ENCODE results near the gene CREB3L4.
"Not testable (repeated sequence)": the region's sequence is repeated elsewhere in the genome, so short reads cannot be mapped to it uniquely, and the experiment has no call there.

CREB3L4 gene

GRCh38 chr1:153959454-153959853 lies 8.2 kb upstream of the CREB3L4 start:
- no peak for DNase-seq (ENCODE audit: low read depth)

- no peak for DNase-seq (ENCODE audit: low read depth)
Observed at GRCh38 chr1:153960206-153960605, 7.5 kb upstream of the CREB3L4 start.

GRCh38 chr1:153961421-153961820 lies 6.3 kb upstream of the CREB3L4 start:
- DNase-seq (ENCODE audit: low read depth) = no peak

- DNase-seq (ENCODE audit: low read depth) = no peak
Observed at GRCh38 chr1:153962088-153963029, 5.3 kb upstream of the CREB3L4 start.

GRCh38 chr1:153963030-153963849 lies 4.5 kb upstream of the CREB3L4 start, which contains the start of gene SLC39A1:
TSS of gene SLC39A1 (minus strand) at chr1:153963537. CDS start at chr1:153962715, 822 bp downstream.
- DNase-seq (ENCODE audit: low read depth) = peak; percentile 95

GRCh38 chr1:153963850-153964331 lies 3.8 kb upstream of the CREB3L4 start:
- no peak for DNase-seq (ENCODE audit: low read depth)

- DNase-seq (ENCODE audit: low read depth) = no peak
Observed at GRCh38 chr1:153968000-153968363, 280 bp downstream of the CREB3L4 start.

GRCh38 chr1:153968408-153968807 lies 706 bp downstream of the CREB3L4 start:
- no peak for DNase-seq (ENCODE audit: low read depth)

- no peak for DNase-seq (ENCODE audit: low read depth)
Observed at GRCh38 chr1:153968972-153969371, 1.3 kb downstream of the CREB3L4 start.

GRCh38 chr1:153970346-153970745 lies 2.6 kb downstream of the CREB3L4 start:
- DNase-seq (ENCODE audit: low read depth) = no peak

GRCh38 chr1:153973071-153973470 lies 5.4 kb downstream of the CREB3L4 start:
- DNase-seq (ENCODE audit: low read depth) = no peak

GRCh38 chr1:153973525-153973924 lies 5.8 kb downstream of the CREB3L4 start:
- DNase-seq (ENCODE audit: low read depth) = no peak

GRCh38 chr1:153976819-153977249 lies 9.1 kb downstream of the CREB3L4 start:
- DNase-seq (ENCODE audit: low read depth) = no peak

- DNase-seq (ENCODE audit: low read depth) = peak; percentile 79
Observed at GRCh38 chr1:153977250-153978240, 9.8 kb downstream of the CREB3L4 start, which contains the start of gene JTB. TSS of gene JTB (minus strand) at chr1:153977674. CDS start at chr1:153977252, 422 bp downstream.

- no peak for DNase-seq (ENCODE audit: low read depth)
Observed at GRCh38 chr1:153978274-153978909, 10.7 kb downstream of the CREB3L4 start.

GRCh38 chr1:153979091-153979490 lies 11.4 kb downstream of the CREB3L4 start:
- not testable (repeated sequence) for DNase-seq (ENCODE audit: low read depth)

GRCh38 chr1:153981735-153982134 lies 14.0 kb downstream of the CREB3L4 start:
- not testable (repeated sequence) for DNase-seq (ENCODE audit: low read depth)

GRCh38 chr1:153984123-153984894 lies 16.6 kb downstream of the CREB3L4 start:
- no peak for DNase-seq (ENCODE audit: low read depth)

GRCh38 chr1:153985341-153985912 lies 17.7 kb downstream of the CREB3L4 start:
- DNase-seq (ENCODE audit: low read depth) = no peak
